ENCODE data around the gene UXS1. TPM values are rescaled to one million over a fixed set of nuclear protein-coding genes. Genes with fewer than 3 reads are reported as not detected.
A peak's percentile ranks its signal among the peaks of the same experiment; 100 is the strongest.

The UXS1 gene
- polyA plus RNA-seq, 3 donors, result 23.4 to 33.8 (median 29.3) TPM

DNA sequence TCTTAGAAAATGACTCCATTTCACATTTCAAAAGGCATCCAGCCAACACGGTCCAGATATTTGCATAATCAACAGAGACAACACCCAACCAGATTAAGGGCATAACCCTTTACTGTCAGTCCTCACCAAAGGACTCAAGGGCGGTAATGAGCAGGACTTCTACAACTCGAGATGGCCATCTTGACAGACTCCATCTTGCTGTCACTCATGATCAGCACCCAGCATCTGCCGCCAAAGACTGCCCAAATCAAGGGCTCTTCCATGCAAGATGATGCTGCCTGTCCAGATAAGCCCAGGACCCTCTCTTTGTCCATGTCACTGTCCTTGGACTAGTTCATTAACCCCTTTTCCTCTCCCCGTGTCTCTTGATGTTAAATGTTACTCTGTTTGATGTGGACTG, 77.9 kb downstream of the UXS1 start:
- H2AFZ ChIP-seq (ENCODE audit: insufficient read depth, low read depth, low read length, poor library complexity, severe bottlenecking), result no peak overlapping the region
- H3K4me3 Mint-ChIP-seq, result no peak overlapping the region
- H3K4me2 ChIP-seq (replicated peaks; ENCODE audit: extremely low read depth, low read length, poor library complexity, severe bottlenecking), result no peak overlapping the region
- H3K36me3 Mint-ChIP-seq, result peaks cover 60 to 62% of the 10 kb centered on the region in 2 donors
- peak overlapping the region in 1 of 7 donors; percentile 49 for H3K27ac Mint-ChIP-seq
- H3K9me3 ChIP-seq (replicated peaks in 1 of 2; ENCODE audit: control insufficient read depth in 1 of 2, insufficient read depth in 1 of 2, low read length in 2 of 2), result no peaks in the 10 kb centered on the region
- H3K4me3 ChIP-seq (replicated peaks in 1 of 3; ENCODE audit: low read depth in 2 of 3, low read length in 3 of 3), result no peak overlapping the region
- no peaks in the 10 kb centered on the region for H3K9me3 Mint-ChIP-seq
- H3K4me1 Mint-ChIP-seq, result peaks cover 15% of the 10 kb centered on the region
- H4K20me1 ChIP-seq (ENCODE audit: insufficient read depth, low read length), result no peaks in the 10 kb centered on the region
- H3K36me3 ChIP-seq (replicated peaks in 1 of 2; ENCODE audit: control insufficient read depth in 1 of 2, insufficient read depth in 2 of 2, low read length in 2 of 2), result peaks cover 38 to 91% of the 10 kb centered on the region in 2 donors
- H3K9ac ChIP-seq (ENCODE audit: insufficient read depth, low read length, poor library complexity, severe bottlenecking), result no peak overlapping the region
- no peak for TF ChIP-seq CTCF (IDR thresholded peaks at IDR 0.05)
- intact Hi-C loops (cut with micrococcal nuclease), result no loop called here
- no peaks in the 10 kb centered on the region for H3K79me2 ChIP-seq (ENCODE audit: insufficient read depth, low read length)
- DNase-seq, result no peak
- WGBS (ENCODE audit: insufficient coverage), result 89% methylated on average over 4 of the region's 5 CpGs
- H3K4me1 ChIP-seq (ENCODE audit: control insufficient read depth in 1 of 2, insufficient read depth in 2 of 2, low read length in 2 of 2), result no peaks in the 10 kb centered on the region
- peak overlapping the region in 1 of 2 donors; percentile 14 for H3K27ac ChIP-seq (ENCODE audit: low read depth in 1 of 2, low read length in 2 of 2)
- no peaks in the 10 kb centered on the region for H3K27me3 ChIP-seq (ENCODE audit: control insufficient read depth in 2 of 2, insufficient read depth in 2 of 2, low read length in 2 of 2)
- no peaks in the 10 kb centered on the region for H3K27me3 Mint-ChIP-seq (ENCODE audit: low read depth in 3 of 3)

DNA sequence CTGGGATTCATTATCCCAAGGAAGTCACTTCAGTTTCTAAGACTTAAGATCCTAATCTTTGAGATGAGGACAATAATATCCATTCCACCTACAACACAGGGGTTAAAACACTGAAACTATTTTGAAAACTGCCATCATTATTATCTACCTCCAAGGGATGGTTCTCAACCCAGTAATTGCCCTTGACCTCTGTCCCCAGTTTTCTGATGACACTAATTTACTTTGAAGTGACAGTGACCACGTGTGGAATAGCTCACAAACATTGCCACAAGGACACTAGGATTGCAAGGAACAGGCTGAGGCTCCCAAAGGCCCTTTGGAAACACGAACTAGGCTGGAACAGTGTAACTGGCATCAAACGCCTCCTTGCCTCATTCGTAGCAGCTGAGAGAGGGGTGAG, 78.4 kb downstream of the UXS1 start:
- peaks cover 61 to 64% of the 10 kb centered on the region in 2 donors for H3K36me3 Mint-ChIP-seq
- 95% methylated on average over 3 of the region's 4 CpGs for WGBS (ENCODE audit: insufficient coverage)
- H3K4me2 ChIP-seq (replicated peaks; ENCODE audit: extremely low read depth, low read length, poor library complexity, severe bottlenecking), result no peak overlapping the region

More for the DNA sequence above, 78.4 kb downstream of the UXS1 start:
- TF ChIP-seq CTCF (IDR thresholded peaks at IDR 0.05), result no peak
- Histone ChIP-seq H3K27ac (ENCODE audit: low read depth in 1 of 2, low read length in 2 of 2) (peak overlapping the region in 1 of 2 donors; percentile 40), H3K9me3 (replicated peaks in 1 of 2; ENCODE audit: control insufficient read depth in 1 of 2, insufficient read depth in 1 of 2, low read length in 2 of 2) (no peaks in the 10 kb centered on the region), H3K4me1 (ENCODE audit: control insufficient read depth in 1 of 2, insufficient read depth in 2 of 2, low read length in 2 of 2) (no peaks in the 10 kb centered on the region), H3K9ac (ENCODE audit: insufficient read depth, low read length, poor library complexity, severe bottlenecking) (no peak overlapping the region), H4K20me1 (ENCODE audit: insufficient read depth, low read length) (no peaks in the 10 kb centered on the region), H3K4me3 (replicated peaks in 1 of 3; ENCODE audit: low read depth in 2 of 3, low read length in 3 of 3) (no peak overlapping the region), H2AFZ (ENCODE audit: insufficient read depth, low read depth, low read length, poor library complexity, severe bottlenecking) (no peak overlapping the region), H3K27me3 (ENCODE audit: control insufficient read depth in 2 of 2, insufficient read depth in 2 of 2, low read length in 2 of 2) (no peaks in the 10 kb centered on the region), H3K79me2 (ENCODE audit: insufficient read depth, low read length) (no peaks in the 10 kb centered on the region), H3K36me3 (replicated peaks in 1 of 2; ENCODE audit: control insufficient read depth in 1 of 2, insufficient read depth in 2 of 2, low read length in 2 of 2) (peaks cover 40 to 91% of the 10 kb centered on the region in 2 donors)
- Mint-ChIP-seq H3K27ac (peak overlapping the region in 1 of 7 donors; percentile 49), H3K27me3 (ENCODE audit: low read depth in 3 of 3) (peaks cover 0 to 2% (median 0%) of the 10 kb centered on the region in 3 donors), H3K9me3 (no peaks in the 10 kb centered on the region), H3K4me3 (no peak overlapping the region), H3K4me1 (peaks cover 15% of the 10 kb centered on the region)
- DNase-seq, result no peak
- intact Hi-C loops (cut with micrococcal nuclease), result no loop called here

Data from CD14-positive monocyte (primary cell).